ENCODE results near the gene ART5. TPM values are rescaled to one million over a fixed set of nuclear protein-coding genes. Genes with fewer than 3 reads are reported as not detected.

The ART5 gene
- total RNA-seq, 4 donors from 2014 or later, result not detected

DNA sequence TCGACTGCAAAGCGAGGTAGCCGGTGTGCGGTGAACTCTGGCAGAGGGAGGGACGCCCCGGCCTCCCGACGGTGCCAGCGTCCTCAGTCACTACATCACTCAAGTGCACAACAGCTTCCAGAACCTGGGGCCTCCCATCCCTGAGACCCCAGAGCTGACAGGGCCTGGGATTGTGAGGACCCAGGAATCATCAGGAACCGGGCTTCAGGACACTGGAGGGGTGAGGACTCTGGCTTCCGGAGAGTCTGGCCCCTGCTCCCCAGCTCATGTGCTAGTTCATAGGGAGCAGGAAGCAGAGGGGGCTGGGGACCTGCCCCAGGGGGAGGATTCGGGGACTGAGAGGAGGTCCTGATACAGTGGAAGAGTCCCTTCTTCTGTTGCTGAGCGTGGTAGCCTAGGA lies 4.6 kb downstream of the ART5 start:
- TF ChIP-seq, protein P1, sequence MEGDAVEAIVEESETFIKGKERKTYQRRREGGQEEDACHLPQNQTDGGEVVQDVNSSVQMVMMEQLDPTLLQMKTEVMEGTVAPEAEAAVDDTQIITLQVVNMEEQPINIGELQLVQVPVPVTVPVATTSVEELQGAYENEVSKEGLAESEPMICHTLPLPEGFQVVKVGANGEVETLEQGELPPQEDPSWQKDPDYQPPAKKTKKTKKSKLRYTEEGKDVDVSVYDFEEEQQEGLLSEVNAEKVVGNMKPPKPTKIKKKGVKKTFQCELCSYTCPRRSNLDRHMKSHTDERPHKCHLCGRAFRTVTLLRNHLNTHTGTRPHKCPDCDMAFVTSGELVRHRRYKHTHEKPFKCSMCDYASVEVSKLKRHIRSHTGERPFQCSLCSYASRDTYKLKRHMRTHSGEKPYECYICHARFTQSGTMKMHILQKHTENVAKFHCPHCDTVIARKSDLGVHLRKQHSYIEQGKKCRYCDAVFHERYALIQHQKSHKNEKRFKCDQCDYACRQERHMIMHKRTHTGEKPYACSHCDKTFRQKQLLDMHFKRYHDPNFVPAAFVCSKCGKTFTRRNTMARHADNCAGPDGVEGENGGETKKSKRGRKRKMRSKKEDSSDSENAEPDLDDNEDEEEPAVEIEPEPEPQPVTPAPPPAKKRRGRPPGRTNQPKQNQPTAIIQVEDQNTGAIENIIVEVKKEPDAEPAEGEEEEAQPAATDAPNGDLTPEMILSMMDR (IDR thresholded peaks at IDR 0.05; ENCODE audit: low read depth), result no peak

DNA sequence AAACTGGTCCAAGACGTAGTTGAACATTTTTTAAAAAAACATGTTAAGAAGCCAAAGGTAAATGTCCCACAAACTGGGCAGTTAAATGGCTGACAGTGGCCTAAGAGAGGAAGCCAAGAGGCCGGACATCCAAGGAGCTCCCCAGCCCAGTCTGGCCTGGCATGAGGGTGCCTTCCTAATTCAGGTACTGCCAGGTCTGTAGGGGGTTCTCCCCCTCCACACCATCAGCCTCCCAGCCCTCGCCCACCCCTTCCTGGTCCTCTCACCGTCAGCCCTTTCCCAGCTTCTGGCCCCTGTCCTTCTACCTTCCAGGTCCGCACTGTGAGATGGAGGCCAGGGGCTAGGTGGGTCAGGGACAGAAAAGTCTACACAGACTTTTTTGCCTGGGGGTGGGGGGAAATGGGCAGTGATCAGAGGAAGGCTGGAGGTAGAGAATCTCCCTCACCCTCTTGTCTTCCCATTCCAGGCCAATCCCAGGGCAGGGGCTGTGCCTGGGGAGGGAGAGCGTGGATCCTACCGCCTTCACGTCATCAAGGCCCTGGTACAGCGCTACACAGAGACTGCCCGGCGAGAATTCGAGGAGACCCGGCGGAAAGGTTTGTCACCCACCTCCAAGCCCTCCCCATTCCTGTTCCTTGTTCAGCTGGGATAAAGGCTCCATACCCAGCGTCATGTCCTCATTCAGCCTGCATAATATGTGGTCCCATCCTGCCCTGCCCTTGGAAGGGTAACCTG lies 6.0 kb downstream of the ART5 start:
- TF ChIP-seq, protein P1 (IDR thresholded peaks at IDR 0.05; ENCODE audit: low read depth), result no peak

DNA sequence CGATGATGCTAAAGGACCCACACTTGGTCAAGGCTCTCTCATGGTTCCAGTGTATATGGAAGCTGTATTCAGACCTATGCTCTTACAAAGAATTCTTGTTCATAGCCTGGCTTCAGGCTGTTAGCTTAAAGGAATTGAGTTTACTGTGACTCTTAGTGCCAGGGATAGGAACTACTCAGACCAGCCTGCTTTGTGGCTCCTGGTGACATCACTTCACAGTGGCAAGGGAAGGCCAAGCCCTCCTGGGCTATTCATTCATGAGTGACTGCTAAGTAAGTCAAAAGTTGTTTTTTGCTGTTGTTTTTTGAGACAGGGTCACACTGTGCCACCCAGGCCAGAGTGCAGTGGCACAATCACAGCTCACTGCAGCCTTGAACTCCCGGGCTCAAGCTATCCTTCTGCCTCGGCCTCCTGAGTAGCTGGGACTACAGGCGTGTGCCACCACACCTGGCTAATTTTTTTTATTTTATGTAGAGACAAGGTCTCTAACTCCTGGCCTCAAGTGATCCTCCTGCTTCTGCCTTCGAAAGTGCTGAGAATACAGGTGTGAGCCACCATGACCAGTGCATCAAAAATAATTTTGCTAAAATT lies 9.6 kb downstream of the ART5 start:
- TF ChIP-seq, protein P1 (IDR thresholded peaks at IDR 0.05; ENCODE audit: low read depth), result no peak

DNA sequence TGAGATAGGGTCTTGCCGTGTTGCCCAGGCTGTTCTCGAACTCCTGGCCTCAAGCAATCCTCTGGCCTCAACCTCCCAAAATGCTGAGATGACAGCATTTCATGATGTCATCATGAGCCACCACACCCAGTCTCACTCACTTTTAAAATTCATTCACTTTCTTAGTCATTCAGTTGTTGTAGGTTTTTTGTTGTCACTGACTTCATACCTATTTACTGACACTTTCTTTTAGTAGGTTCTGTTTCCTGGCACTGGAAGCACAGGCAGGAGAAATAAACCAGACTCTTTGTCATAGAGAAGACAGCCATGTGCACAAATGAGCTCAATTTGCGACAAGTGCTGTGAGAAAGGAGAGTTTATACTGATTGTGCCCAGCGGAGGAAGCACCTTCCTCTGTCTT lies 10.5 kb downstream of the ART5 start:
- TF ChIP-seq, protein P1 (IDR thresholded peaks at IDR 0.05; ENCODE audit: low read depth), result no peak

DNA sequence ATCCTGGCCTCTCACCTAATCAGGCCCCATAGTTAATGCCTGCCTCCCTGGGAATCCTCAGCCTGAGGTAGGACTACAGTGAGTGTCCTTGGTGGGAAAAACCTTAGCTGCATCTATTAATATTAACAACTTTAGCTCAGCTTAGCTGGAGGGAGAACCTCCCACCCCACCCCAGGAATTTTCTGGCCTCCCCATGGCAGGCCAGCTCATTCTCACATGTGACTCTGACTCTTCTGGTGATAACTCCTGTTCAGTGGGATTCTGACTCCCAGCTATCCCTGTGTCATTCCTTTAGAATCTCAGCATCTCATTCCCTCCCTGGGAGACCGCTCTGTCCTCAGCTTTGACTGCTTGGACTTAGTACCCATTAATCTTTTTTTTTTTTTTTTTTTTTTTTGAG lies 14.5 kb downstream of the ART5 start:
- TF ChIP-seq, protein P1 (IDR thresholded peaks at IDR 0.05; ENCODE audit: low read depth), result no peak

DNA sequence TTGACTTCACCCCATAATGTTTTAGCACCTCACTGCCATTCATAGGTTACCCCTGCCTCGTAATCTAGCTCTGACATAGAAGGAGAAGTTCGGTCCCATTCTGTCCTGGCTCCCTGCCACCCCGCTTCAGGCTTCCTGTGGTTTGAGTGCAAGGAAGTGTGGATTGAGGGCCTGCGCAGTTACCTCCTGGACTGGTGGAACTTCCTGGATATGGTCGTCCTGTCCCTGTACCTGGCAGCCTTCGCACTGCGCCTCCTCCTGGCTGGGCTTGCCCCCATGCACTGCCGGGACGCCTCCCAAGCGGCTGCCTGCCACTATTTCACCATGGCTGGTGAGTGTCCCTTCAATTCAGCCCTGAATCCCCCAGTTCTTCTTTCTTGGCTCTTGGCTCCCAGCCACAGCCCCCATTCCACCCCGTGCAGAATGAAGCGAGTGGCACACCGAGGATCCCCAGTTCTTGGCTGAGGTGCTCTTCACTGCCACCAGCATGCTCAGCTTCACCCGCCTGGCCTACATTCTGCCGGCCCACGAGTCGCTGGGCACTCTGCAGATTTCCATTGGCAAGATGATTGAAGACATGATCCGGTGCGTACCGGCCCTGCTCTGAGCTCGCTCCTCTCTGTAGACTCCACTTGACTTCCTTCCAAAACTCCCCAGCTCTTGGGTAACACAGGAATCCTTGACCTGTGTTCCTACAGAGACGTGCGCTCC lies 15.4 kb downstream of the ART5 start:
- TF ChIP-seq, protein P1 (IDR thresholded peaks at IDR 0.05; ENCODE audit: low read depth), result no peak

DNA sequence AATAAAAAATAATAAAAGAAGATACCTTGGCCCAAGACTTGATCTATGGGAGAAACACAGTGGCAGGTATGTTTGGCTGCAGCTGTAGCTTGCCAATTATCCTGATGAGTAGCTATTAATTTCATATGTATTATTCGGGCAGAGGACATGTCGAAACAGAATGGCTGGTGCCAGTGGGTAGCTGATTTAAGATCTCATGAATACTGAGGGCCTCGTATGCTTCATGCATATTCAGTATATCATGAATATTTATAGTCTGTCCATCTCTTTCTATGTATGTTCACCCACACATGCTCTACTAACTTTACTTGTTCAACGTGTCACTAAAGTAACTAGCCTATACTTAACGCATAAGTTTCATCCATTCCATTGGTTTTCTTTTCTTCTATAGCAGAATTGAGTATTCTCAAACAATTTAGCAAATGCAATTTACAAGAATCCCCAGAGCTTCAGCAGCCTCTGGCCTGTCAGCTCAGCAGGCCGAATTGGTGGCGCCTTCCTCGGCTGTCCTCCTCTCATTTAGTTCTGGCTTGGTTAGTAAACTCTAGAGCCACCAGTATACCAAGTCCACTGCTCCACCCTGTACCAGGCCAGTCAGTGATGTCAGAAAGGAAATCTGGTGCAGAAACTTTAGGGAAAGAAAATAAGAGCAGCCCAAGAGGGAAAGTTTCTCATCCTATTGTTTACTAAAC lies 17.9 kb downstream of the ART5 start:
- TF ChIP-seq, protein P1 (IDR thresholded peaks at IDR 0.05; ENCODE audit: low read depth), result no peak

Measured in subcutaneous adipose tissue (tissue), 4 donors.